Tibial artery (tissue), 4 donors: ENCODE measurements around the gene KNDC1.

Experiments
- DNase-seq, 2 donors: peaks; one replicate each; pipeline ENCODE4 v3.0.0-alpha.2; 2019
- H3K27ac ChIP-seq, 2 donors: fragments of 200-600 bp; sonication (generic) in 1 of 2; 1 replicate in 1 of 2; 2 replicates in 1 of 2; pipeline ENCODE4 v1.5.1; 2018 to 2019; ENCODE audit warnings: mild to moderate bottlenecking in 1 of 2
- H3K27me3 ChIP-seq, 2 donors: fragments of 200-600 bp; sonication (generic) in 1 of 2; one replicate each; pipeline versions ENCODE4 v1.5.1 to v1.6.0; 2016 to 2019
- H3K36me3 ChIP-seq, 3 donors: fragments of 200-600 bp; sonication (generic) in 2 of 3; one replicate each; pipeline ENCODE4 v1.5.1; 2016 to 2019; ENCODE audit warnings: mild to moderate bottlenecking in 2 of 3
- H3K4me1 ChIP-seq, 4 donors: fragments of 200-600 bp; sonication (generic) in 2 of 4; 1 replicate in 3 of 4; 2 replicates in 1 of 4; pipeline ENCODE4 v1.5.1; 2016 to 2019
- H3K4me3 ChIP-seq, 2 donors: fragments of 200-600 bp; sonication (generic) in 1 of 2; 1 replicate in 1 of 2; 2 replicates in 1 of 2; pipeline ENCODE4 v1.5.1; 2018 to 2019; ENCODE audit warnings: mild to moderate bottlenecking in 2 of 2
- H3K9me3 ChIP-seq, 3 donors: fragments of 200-600 bp; sonication (generic) in 1 of 3; one replicate each; pipeline ENCODE4 v1.5.1; 2016 to 2019
- CTCF ChIP-seq, 2 experiments: fragments of 200-600 bp in 1 of 2; fragments of 450-650 bp in 1 of 2; IDR thresholded peaks; one replicate each; pipeline ENCODE4 v1.5.1; 2017 to 2019; ENCODE audit warnings: antibody characterized with exemption in 2 of 2, mild to moderate bottlenecking in 1 of 2, moderate library complexity in 1 of 2
- intact Hi-C: fragments of 100-400 bp; cut with DNase I; formaldehyde crosslinking; loops from one replicate; pipeline ENCODE4 v1.15.0; 2023; ENCODE audit warnings: low total_unique reads

The KNDC1 gene

GRCh38 chr10:133213641-133214467 lies 53.8 kb downstream of the KNDC1 start:
- H3K9me3 ChIP-seq: no peaks in the 10 kb centered on the region
- no peak overlapping the region for H3K4me3 ChIP-seq
- DNase-seq: no peak
- intact Hi-C loops: no loop called here
- H3K36me3 ChIP-seq: no peaks in the 10 kb centered on the region
- H3K4me1 ChIP-seq: no peaks in the 10 kb centered on the region
- TF ChIP-seq CTCF (IDR thresholded peaks at IDR 0.05): no peak
- no peak overlapping the region for H3K27ac ChIP-seq
- peaks cover 0 to 37% of the 10 kb centered on the region in 2 donors for H3K27me3 ChIP-seq

GRCh38 chr10:133214468-133215410 lies 54.7 kb downstream of the KNDC1 start:
- no peak for DNase-seq
- H3K4me3 ChIP-seq: no peak overlapping the region
- no peak for TF ChIP-seq CTCF (IDR thresholded peaks at IDR 0.05)
- intact Hi-C loops: no loop called here
- no peaks in the 10 kb centered on the region for H3K36me3 ChIP-seq
- H3K4me1 ChIP-seq: no peaks in the 10 kb centered on the region
- H3K9me3 ChIP-seq: no peaks in the 10 kb centered on the region
- no peak overlapping the region for H3K27ac ChIP-seq
- H3K27me3 ChIP-seq: peaks cover 0 to 46% of the 10 kb centered on the region in 2 donors

GRCh38 chr10:133215586-133215985 lies 55.6 kb downstream of the KNDC1 start:
- Histone ChIP-seq H3K4me1 (no peaks in the 10 kb centered on the region), H3K9me3 (no peaks in the 10 kb centered on the region), H3K27ac (no peak overlapping the region), H3K36me3 (no peaks in the 10 kb centered on the region), H3K4me3 (no peak overlapping the region), H3K27me3 (peaks cover 0 to 49% of the 10 kb centered on the region in 2 donors)
- TF ChIP-seq CTCF (IDR thresholded peaks at IDR 0.05): no peak
- intact Hi-C loops: no loop called here
- no peak for DNase-seq

- Histone ChIP-seq H3K4me1 (no peaks in the 10 kb centered on the region), H3K9me3 (no peaks in the 10 kb centered on the region), H3K36me3 (no peaks in the 10 kb centered on the region), H3K27ac (no peak overlapping the region), H3K27me3 (peaks cover 0 to 59% of the 10 kb centered on the region in 2 donors), H3K4me3 (no peak overlapping the region)
- intact Hi-C loops: no loop called here
- no peak for DNase-seq
- no peak for TF ChIP-seq CTCF (IDR thresholded peaks at IDR 0.05)
These were observed 56.8 kb downstream of the KNDC1 start for GRCh38 chr10:133216776-133217175.

GRCh38 chr10:133217800-133218589 lies 58.0 kb downstream of the KNDC1 start:
- no peak for DNase-seq
- no peaks in the 10 kb centered on the region for H3K4me1 ChIP-seq
- H3K36me3 ChIP-seq: no peaks in the 10 kb centered on the region
- H3K27ac ChIP-seq: no peak overlapping the region
- no peak for TF ChIP-seq CTCF (IDR thresholded peaks at IDR 0.05)
- H3K9me3 ChIP-seq: no peaks in the 10 kb centered on the region
- peaks cover 0 to 51% of the 10 kb centered on the region in 2 donors for H3K27me3 ChIP-seq
- H3K4me3 ChIP-seq: no peak overlapping the region
- intact Hi-C loops: no loop called here
